ENCODE measurements around the gene NUDCD3.

The NUDCD3 gene

GRCh38 chr7:44402401-44403060 is 87.9 kb downstream of the NUDCD3 start:
- Histone ChIP-seq H3F3A (ENCODE audit: control insufficient read depth, insufficient read depth) (no peaks in the 10 kb centered on the region), H3K36me3 (ENCODE audit: control insufficient read depth, low read length) (peaks cover 63% of the 10 kb centered on the region), H3K79me2 (ENCODE audit: control insufficient read depth, low read length) (peaks cover 11% of the 10 kb centered on the region), H3K27me3 (ENCODE audit: control insufficient read depth, low read length) (no peaks in the 10 kb centered on the region), H4K20me1 (ENCODE audit: control insufficient read depth, insufficient read depth, low read depth, low read length) (0 out of 2 replicates have a peak, but pooled peaks cover 3% of the 10 kb centered on the region), H3K9me2 (replicated peaks; ENCODE audit: control insufficient read depth, low read length) (no peaks in the 10 kb centered on the region), H3K4me2 (ENCODE audit: low read length) (no peak overlapping the region), H3K9me3 (ENCODE audit: control insufficient read depth, insufficient read depth, low read length) (no peaks in the 10 kb centered on the region), H3K4me3 (ENCODE audit: low read length) (no peak overlapping the region), H3K4me1 (ENCODE audit: control insufficient read depth, low read length) (no peaks in the 10 kb centered on the region), H3K27ac (ENCODE audit: low read depth, low read length) (no peak overlapping the region)
- TF ChIP-seq EZH2phosphoT487 (IDR thresholded peaks at IDR 0.05; ENCODE audit: borderline replicate concordance, low read length) (no peak), CTCF (IDR thresholded peaks at IDR 0.05; ENCODE audit: low read depth, low read length, poor library complexity, severe bottlenecking) (no peak)

GRCh38 chr7:44401692-44402091 is 88.8 kb downstream of the NUDCD3 start:
- H3K9me3 ChIP-seq (ENCODE audit: control insufficient read depth, insufficient read depth, low read length): no peaks in the 10 kb centered on the region
- no peak for TF ChIP-seq EZH2phosphoT487 (IDR thresholded peaks at IDR 0.05; ENCODE audit: borderline replicate concordance, low read length)
- no peak for TF ChIP-seq CTCF (IDR thresholded peaks at IDR 0.05; ENCODE audit: low read depth, low read length, poor library complexity, severe bottlenecking)
- 0 out of 2 replicates have a peak, but pooled peaks cover 3% of the 10 kb centered on the region for H4K20me1 ChIP-seq (ENCODE audit: control insufficient read depth, insufficient read depth, low read depth, low read length)
- no peaks in the 10 kb centered on the region for H3K9me2 ChIP-seq (replicated peaks; ENCODE audit: control insufficient read depth, low read length)
- no peaks in the 10 kb centered on the region for H3K4me1 ChIP-seq (ENCODE audit: control insufficient read depth, low read length)
- no peaks in the 10 kb centered on the region for H3K27me3 ChIP-seq (ENCODE audit: control insufficient read depth, low read length)
- peaks cover 63% of the 10 kb centered on the region for H3K36me3 ChIP-seq (ENCODE audit: control insufficient read depth, low read length)
- no peaks in the 10 kb centered on the region for H3F3A ChIP-seq (ENCODE audit: control insufficient read depth, insufficient read depth)
- no peak overlapping the region for H3K4me2 ChIP-seq (ENCODE audit: low read length)
- H3K79me2 ChIP-seq (ENCODE audit: control insufficient read depth, low read length): peaks cover 6% of the 10 kb centered on the region; the same call in 1 of the 2 replicates
- no peak overlapping the region for H3K27ac ChIP-seq (ENCODE audit: low read depth, low read length)
- no peak overlapping the region for H3K4me3 ChIP-seq (ENCODE audit: low read length)

- no peaks in the 10 kb centered on the region for H3K79me2 ChIP-seq (ENCODE audit: control insufficient read depth, low read length)
- no peak overlapping the region for H3K4me2 ChIP-seq (ENCODE audit: low read length)
- 0 out of 2 replicates have a peak, but pooled peaks cover under 1% of the 10 kb centered on the region for H4K20me1 ChIP-seq (ENCODE audit: control insufficient read depth, insufficient read depth, low read depth, low read length)
- H3K4me1 ChIP-seq (ENCODE audit: control insufficient read depth, low read length): no peaks in the 10 kb centered on the region
- H3K4me3 ChIP-seq (ENCODE audit: low read length): no peak overlapping the region
- no peak for TF ChIP-seq CTCF (IDR thresholded peaks at IDR 0.05; ENCODE audit: low read depth, low read length, poor library complexity, severe bottlenecking)
- no peak for TF ChIP-seq EZH2phosphoT487 (IDR thresholded peaks at IDR 0.05; ENCODE audit: borderline replicate concordance, low read length)
- no peak overlapping the region for H3K27ac ChIP-seq (ENCODE audit: low read depth, low read length)
- no peaks in the 10 kb centered on the region for H3K9me3 ChIP-seq (ENCODE audit: control insufficient read depth, insufficient read depth, low read length)
- no peaks in the 10 kb centered on the region for H3K9me2 ChIP-seq (replicated peaks; ENCODE audit: control insufficient read depth, low read length)
- no peaks in the 10 kb centered on the region for H3K27me3 ChIP-seq (ENCODE audit: control insufficient read depth, low read length)
- H3K36me3 ChIP-seq (ENCODE audit: control insufficient read depth, low read length): peaks cover 59% of the 10 kb centered on the region
- H3F3A ChIP-seq (ENCODE audit: control insufficient read depth, insufficient read depth): no peaks in the 10 kb centered on the region
Measured at GRCh38 chr7:44400033-44400511, 90.4 kb downstream of the NUDCD3 start.
